GM12875 (cell line): ENCODE measurements around the gene RTL10.

Experiments
- H3K4me3 ChIP-seq: one replicate; pipeline ENCODE4 v1.5.1; 2011; ENCODE audit warnings: low read depth, low read length, control low read depth
- TF ChIP-seq, protein P1 (sequence below): IDR thresholded peaks from 2 replicates; pipeline ENCODE4 v1.5.1; 2011; ENCODE audit warnings: low read depth, mild to moderate bottlenecking, control low read depth, inconsistent platforms, low read length, moderate library complexity, borderline replicate concordance; ENCODE audit not compliant: insufficient read depth

RTL10 gene

DNA sequence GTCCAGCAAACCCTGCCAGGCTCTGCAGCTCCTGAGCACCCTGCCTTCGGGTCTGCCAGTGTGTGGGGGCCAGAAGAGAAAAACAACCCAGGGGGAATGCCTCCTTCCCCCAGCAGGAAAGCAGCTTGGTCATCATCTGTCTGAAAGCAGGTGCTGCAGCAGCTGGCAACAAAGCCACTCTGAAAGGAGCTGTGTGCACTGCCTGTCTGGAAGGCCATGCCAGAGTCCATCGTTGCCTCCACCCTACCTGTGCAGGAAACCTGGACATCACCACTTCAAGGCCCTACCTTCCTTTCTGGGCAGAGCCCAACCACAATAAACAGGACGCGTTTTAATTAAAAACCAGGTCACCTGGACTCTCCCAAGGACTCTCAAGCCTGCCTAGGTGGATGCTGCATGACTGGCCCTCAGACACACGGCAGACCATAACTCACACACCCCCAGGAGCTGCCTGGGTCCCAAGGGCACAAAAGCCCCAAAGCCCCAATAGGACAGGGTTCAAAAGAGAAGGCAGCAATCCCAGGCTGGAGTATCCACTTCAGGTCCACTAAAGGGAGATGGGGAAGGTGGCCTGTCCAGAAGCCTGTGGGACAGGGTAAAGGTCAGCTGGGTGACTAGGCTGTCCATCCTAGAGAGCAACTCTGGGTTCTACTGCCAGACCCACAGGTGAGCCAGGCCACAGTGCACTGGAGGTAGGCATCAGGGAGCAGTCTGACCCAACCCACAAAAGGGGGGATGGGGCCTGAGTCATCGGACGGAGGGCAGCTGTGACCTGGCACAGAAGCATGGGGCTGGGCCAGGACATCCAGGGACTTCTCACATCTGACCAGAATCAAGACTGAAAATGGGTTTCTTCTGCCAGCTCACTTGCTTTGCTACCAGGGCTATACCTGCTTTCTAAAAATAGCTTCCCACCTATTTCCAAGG lies 6.1 kb downstream of the RTL10 start:
- no peak overlapping the region for H3K4me3 ChIP-seq
- TF ChIP-seq, protein P1, sequence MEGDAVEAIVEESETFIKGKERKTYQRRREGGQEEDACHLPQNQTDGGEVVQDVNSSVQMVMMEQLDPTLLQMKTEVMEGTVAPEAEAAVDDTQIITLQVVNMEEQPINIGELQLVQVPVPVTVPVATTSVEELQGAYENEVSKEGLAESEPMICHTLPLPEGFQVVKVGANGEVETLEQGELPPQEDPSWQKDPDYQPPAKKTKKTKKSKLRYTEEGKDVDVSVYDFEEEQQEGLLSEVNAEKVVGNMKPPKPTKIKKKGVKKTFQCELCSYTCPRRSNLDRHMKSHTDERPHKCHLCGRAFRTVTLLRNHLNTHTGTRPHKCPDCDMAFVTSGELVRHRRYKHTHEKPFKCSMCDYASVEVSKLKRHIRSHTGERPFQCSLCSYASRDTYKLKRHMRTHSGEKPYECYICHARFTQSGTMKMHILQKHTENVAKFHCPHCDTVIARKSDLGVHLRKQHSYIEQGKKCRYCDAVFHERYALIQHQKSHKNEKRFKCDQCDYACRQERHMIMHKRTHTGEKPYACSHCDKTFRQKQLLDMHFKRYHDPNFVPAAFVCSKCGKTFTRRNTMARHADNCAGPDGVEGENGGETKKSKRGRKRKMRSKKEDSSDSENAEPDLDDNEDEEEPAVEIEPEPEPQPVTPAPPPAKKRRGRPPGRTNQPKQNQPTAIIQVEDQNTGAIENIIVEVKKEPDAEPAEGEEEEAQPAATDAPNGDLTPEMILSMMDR: no peak

- TF ChIP-seq, protein P1: no peak
Measured at GRCh38 chr22:19847345-19847632, 7.4 kb downstream of the RTL10 start.

GRCh38 chr22:19846620-19847344 lies 7.9 kb downstream of the RTL10 start:
- H3K4me3 ChIP-seq: no peak overlapping the region
- TF ChIP-seq, protein P1: no peak

More at GRCh38 chr22:19847345-19847632, 7.4 kb downstream of the RTL10 start:
- no peak overlapping the region for H3K4me3 ChIP-seq

GRCh38 chr22:19845054-19845722 lies 9.5 kb downstream of the RTL10 start:
- TF ChIP-seq, protein P1: no peak
- H3K4me3 ChIP-seq: no peak overlapping the region

DNA sequence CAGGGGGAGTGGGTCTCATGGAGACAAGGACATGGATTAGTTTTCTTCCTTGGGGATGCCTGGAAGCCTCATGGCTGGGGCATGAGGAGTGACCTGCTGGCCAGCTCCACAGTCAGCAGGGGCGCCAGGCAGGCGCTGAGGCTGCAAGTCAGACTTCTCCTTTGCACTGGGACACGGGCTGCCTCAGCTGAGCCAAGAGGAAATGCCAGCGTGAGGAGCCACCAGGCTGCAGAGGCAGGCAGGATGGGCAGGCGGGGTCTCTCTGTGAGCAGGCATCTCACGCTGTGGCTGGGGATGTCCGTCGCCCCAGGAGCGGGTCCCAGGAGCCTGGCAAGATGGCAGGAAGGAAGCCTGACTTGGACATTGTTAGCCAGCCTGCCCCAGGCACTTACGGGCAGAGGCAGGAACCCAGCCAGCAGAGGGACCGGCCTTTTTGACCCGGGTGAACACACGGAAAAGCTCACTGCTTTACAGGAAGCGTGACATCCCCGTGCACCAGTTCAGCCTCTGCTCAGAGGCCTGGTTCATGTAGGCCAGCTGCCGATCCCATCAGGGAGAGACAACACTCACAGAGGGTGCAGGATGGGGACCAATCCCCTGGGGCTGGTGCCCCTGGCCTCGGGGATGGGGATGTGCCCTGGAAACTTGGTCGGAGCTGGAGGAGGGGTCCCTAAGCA lies 10.2 kb downstream of the RTL10 start:
- TF ChIP-seq, protein P1: 0 out of 2 replicates have a peak, but pooled peaks have one; percentile 6
- no peak overlapping the region for H3K4me3 ChIP-seq

DNA sequence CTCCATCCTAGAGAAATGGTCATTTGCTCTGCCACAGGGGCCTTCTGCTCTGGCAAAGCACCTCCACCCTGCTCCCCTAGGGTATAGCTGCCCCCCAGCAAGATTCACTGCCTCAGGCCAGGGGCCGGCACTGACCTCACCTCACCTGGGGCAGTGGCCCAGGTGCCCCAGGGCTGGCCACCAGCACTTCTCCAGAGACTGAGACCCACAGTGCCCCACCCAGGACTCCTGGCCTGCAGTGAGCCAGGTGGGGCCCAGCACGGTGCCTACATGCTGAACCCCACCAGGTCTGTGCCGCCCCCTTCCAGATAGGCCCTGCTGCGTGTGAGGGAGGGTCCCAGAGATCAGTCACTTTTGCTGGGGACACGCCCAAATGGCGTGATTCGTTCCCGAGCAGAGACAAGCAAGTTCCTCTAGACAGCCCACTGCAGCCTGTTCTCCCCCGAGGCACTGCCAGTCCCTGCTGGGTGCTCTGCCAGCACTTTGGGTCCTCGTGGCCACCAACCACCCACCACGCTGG lies 10.8 kb downstream of the RTL10 start:
- TF ChIP-seq, protein P1: no peak
- H3K4me3 ChIP-seq: no peak overlapping the region
